HG02981 (cell line): ENCODE results near the gene PTPRZ1.

ENCODE experiments used
- ATAC-seq: cut with Tn5 transposase; IDR thresholded peaks from one replicate; pipeline ENCODE4 v1.9.1; 2021; ENCODE audit warnings: mild to moderate bottlenecking, moderate library complexity; ENCODE audit not compliant: unreplicated experiment

The PTPRZ1 gene

DNA sequence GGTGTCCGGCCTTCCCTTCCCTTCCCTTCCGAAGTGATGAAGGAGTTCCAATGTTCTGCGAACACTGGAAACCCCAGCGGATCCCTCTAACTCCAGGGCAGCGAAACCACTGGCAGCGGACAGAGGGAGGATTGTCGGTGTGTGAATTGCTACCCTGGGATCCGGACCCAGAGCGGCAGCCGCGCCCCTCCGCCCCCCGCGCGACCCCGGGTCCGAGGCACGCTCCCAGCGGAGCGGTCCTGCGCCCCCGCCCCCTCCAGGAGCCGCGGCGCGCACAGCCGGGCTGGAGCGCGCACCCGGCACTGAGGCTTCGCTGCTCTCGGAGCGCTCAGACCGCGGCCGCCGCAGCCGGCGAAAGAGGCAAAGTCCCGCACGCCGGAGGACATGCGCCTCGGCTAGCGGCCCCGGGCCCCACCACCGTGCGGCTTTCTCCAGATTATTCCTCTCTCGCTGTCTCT is at the start of gene PTPRZ1:
Gene PTPRZ1 (plus strand): TSS at position 331 of the 458 bp plus-strand sequence. CDS start 339 bp downstream, outside the sequence.
- ATAC-seq = no peak

GRCh38 chr7:121824276-121824675 is 48.7 kb upstream of the PTPRZ1 start:
- no peak for ATAC-seq

DNA sequence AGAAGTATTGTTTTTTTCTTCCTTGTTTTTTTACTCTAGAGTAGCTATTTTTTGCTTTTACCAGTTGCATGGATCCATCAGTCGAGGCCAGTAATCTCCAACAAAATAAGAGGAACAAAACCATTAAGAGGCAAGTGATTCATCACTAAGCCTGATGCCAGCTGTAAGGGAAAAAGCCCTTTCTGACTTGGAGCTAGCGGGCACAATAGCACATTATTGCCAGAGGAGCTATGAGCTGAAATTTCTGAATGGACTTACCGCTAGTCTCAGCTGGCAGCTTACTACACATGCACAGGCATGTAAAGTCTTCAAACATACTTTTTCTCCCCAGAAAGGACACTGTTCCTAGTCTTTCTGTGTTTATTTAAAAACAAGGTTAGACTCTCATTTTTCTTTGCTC is 41.6 kb upstream of the PTPRZ1 start:
- ATAC-seq = no peak

DNA sequence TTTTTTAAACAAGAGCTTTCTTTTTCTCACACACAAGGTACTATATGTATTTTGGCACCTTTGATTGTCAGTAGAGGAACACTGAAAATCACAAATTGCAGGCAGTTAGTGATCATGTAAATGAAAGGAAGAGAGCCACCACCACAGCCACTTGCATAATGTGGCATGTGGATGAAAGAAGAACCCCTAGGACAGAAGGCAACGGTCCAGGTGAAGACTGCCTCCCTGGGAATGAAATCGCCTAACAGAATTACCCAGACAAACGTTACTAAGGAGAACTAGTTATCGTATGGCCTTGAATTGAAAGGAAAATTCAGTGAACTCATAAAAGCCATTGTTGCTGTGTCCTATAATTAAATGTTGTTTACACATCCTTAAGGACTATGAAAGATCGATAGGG is 41.2 kb upstream of the PTPRZ1 start:
- ATAC-seq = no peak

DNA sequence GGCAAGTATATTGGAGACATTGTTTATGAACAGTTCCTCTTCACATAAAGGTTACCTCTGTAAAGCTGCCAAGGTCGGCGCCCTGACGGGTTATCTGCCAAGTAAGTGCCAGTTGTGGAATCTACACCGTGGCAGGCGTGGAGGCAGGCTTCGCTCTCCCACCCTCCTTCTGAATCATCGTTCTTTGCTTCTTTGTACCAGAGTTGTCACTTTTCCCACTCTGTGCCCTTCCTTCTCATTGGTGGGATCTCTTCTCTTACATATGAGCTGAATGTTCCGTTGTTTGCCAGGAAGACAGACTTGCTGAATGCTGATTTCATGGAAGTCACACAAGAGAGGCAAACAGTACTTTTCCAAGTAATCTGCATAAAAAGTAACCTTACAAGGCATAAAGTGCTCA is 40.6 kb upstream of the PTPRZ1 start:
- no peak for ATAC-seq

DNA sequence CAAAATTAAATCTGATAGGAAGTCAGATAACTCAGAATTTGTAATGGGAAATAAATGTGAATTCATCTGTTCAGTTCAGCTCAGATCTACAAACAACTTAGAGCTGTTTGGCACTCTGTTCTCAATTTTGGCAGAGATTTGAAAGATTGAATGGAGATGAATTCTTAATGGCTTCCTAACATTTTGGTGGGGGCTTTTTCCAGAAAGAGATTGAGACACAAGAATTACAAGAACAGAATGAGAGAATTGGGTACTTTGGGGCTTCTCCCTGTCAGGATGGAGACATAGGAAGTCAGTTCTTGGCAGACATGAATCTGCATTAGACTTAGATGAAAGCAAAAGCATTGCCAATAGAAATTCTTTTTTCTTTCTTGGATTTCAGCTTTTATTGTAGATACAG is 39.0 kb upstream of the PTPRZ1 start:
- no peak for ATAC-seq

- no peak for ATAC-seq
Measured at GRCh38 chr7:121837462-121837861, 35.5 kb upstream of the PTPRZ1 start.

- no peak for ATAC-seq
Measured at GRCh38 chr7:121847041-121847440, 25.9 kb upstream of the PTPRZ1 start.

DNA sequence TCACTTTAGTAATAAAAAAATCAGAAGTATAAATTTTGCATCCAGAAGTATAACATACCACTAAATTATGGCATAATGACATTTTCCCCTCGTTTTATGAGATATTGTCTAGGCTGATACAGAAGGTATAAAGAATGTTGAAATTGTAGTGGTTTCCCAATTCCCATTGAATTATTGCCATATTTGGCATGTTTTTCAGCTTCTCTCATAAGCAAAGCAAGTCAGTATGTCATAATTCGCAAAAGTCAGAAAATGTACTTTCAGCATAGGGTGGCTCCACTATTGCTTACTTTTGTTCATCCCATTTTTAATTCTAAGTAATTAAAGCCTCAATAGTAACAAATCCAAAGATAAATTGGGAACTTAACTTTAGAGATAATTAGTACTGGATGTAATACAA is 19.7 kb upstream of the PTPRZ1 start:
- ATAC-seq = no peak

DNA sequence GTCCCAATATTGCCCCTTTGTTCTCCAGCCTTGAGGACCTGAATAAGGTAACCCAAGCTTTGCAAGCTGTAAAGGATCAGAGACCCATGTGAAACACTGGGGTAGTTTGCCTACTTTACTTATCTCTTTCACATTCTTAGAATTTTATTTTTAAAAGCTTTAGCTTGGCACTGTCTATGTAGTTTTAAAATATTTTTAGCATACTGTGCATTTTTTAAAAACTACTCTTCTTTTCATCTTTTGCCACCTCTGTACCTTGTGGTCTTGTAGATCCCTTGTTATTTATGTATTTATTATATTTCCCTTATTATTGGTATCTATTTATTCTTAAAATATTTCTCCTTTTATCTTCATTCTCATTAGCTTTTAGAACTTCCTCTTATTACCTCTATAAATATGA is 12.0 kb upstream of the PTPRZ1 start:
- no peak for ATAC-seq

DNA sequence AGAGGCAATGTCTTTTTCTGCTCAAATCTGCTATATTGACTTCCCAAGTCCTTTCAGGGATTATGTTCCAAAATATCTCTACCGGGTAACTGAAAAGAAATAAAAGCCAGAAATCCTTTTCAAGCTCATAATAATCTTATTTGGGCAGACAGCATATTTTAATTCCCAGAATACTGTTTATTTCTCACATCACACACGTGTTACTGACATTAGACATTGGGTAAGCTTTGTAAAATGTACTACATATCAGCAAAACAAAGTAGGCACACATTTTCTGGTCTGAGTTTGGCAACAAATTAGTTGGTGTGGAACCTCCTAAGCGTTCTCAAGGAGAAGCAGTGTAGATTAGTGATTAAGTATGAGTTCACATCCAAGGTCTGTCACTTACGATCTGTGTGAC is 10.4 kb upstream of the PTPRZ1 start:
- no peak for ATAC-seq

DNA sequence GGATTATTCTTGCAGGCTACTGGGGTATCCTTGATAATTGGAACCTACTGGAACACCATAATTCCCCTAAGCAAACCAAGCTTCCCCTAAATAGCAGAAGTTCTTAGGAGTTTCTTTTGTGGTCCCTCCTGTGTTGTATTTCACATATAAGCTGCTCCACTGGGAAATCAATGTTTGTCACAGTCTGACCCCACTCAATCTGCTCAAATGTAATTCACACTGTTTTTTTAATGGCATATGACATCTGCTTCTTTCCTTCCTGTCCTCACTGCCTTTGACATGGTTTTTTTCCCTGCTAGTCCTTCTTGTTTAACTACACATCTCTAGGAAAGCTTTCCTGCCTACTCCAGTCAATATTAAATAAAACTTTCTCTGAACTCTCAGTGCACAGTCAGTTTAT is 1.8 kb upstream of the PTPRZ1 start:
- no peak for ATAC-seq

DNA sequence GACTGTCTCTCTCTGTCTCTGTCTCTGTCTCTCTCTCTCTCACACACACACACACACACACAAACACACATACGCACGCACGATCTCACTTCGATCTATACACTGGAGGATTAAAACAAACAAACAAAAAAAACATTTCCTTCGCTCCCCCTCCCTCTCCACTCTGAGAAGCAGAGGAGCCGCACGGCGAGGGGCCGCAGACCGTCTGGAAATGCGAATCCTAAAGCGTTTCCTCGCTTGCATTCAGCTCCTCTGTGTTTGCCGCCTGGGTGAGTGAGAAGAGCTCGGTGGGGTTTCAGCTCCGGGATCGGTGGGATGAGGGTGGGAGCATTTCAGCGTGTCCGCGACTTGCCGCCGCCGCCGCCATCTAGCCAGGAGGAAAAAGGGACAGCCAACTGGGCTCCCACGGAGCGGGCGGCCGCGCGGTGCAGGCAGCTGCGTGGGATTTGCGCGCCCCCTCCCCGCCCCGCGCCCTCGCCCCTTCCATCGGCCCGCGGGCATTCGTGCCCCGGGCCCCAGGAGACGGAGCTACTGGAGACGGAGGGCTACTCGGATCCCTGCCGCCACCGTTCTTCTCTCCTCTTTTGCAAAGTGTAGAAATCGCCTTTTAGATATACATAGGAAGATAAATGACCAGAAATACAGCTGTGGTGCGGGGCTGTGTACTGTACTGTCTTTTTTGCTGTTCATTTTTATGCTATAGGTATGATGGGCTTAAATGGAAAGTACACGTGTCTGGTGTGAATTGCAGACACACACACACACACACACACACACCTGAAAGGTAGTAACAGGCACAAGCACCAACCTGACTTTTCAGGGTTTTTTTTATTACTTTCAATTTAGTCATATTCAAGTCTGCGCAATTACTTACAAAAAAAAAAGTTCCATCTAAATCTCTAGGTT is 581 bp downstream of the PTPRZ1 start:
- no peak for ATAC-seq

DNA sequence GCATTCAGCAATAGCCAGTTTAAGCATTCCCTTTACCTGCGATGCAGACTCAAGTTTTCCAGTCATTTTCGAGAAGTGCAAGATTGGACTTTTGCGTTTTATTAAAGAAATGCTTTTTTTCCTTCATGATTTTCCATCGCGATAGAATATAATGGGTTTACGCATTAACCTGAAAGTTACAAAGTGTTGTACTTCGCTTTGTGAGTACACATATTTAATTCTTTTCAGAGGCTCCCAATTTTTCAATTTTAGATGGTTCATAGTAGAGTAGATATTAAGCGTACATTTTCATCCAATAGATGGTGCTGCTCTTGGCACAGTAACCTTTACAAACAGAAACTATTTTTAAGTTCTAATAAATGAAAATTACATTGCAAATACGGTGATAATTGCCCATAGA is 1.3 kb downstream of the PTPRZ1 start:
- no peak for ATAC-seq

DNA sequence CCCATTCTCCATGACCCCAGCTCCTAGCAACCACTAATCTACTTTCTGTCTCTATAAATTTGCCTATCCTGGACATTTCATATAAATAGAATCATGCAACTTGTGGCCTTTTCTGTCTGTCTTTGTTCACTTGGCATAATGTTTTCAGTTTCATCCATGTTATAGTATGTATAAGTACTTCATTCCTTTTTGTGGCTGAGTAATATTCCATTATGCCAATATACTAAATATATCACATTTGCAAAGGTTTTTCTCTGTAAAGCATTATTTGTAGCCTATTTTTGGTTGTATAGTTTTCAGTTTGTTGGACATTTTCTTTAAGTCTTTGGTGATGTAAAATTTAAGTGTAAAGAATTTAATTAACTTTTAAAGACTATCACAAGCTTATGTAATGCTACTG is 2.2 kb downstream of the PTPRZ1 start:
- no peak for ATAC-seq

- no peak for ATAC-seq
Measured at GRCh38 chr7:121876656-121877500, 3.9 kb downstream of the PTPRZ1 start.

GRCh38 chr7:121878918-121879464 is 6.0 kb downstream of the PTPRZ1 start:
- no peak for ATAC-seq

GRCh38 chr7:121879544-121879943 is 6.6 kb downstream of the PTPRZ1 start:
- ATAC-seq = no peak

DNA sequence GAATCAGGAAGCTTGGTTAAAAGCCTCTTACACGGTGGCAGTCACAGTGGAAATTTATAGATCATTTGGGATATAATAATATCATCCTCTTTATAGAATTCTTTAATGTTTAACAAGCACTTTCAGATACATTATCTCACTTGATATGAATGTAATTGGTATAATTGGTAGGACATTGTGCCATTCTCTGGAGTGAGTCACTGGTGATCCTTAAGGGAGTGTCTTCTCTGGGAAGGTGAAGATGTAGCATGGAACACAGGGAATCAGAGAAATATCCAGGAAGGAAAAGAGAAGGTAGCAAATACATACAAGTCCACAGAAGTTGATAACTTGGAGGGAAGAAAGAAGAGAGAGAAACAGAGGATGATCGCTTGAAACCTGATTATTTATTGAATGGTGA is 9.8 kb downstream of the PTPRZ1 start:
- no peak for ATAC-seq

DNA sequence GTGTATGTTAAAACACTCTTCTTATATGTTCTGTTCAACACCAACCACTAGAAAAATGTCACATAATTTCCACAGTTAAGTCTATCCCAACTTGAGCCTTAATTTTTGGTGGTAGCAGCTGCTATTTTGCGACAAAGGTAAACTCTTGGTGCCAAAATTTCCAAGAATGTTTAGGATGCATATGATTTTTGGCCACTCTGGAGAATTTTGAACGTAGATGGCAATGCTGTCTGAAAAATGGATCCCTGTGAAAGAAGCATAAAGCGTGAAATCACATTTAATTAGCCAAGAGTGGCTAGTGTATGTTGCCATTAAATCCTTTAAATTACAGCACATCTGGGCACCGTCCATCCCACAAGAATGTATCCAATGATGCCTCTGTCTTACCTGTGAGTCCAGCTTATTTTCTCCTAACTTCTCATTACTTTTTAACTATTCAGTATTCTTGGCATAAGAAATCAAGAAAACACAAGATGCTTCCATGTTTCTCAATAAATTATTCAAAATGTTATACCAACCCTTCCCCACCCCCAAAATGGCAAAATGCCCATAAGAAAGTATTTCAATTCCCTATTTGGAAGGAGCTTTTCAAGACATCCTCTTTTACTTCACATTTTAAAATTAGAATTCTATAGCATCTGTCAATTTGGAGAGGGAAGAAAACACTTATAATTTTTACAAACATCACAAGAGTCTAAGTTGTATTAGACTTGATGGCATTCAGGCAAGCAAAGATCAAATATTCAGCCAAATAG is 12.4 kb downstream of the PTPRZ1 start:
- no peak for ATAC-seq

DNA sequence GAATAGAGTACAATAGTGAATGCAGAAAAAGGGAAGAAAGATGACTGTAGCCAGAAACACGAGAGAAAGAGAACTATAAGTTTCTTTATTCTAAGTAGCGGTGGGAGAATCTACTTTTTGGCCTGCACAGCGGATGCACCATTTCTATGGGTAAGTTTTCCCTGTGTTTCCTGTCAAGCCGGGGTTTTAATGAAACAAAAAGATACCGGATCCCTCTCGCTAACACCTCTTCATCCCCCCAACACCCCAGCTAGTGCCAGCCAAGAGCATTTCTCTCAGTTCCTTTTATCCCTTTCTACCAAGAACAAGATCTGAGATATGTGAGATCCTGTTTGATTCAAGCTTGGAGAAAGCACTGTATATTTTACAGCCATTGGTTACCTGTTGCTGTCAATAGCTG is 14.7 kb downstream of the PTPRZ1 start:
- ATAC-seq = no peak
